Mesothelial cell of epicardium (in vitro differentiated cells): ENCODE data around the gene MED7. TPM values are rescaled to one million over a fixed set of nuclear protein-coding genes. Genes with fewer than 3 reads are reported as not detected.

Experiments
- DNase-seq, 2 experiments: peaks; one replicate each; pipeline ENCODE4 v3.0.0; 2021; ENCODE audit warnings: low spot score in 2 of 2; ENCODE audit not compliant: unreplicated experiment in 2 of 2
- H3K27ac Mint-ChIP-seq: 2 replicates; pipeline ENCODE4 v1.8.0; 2021; ENCODE audit warnings: mixed read lengths
- H3K27me3 Mint-ChIP-seq: 2 replicates; pipeline ENCODE4 v1.8.0; 2021; ENCODE audit warnings: low read depth, mixed read lengths
- H3K36me3 Mint-ChIP-seq: 2 replicates; pipeline ENCODE4 v1.8.0; 2021; ENCODE audit warnings: mixed read lengths
- H3K4me1 Mint-ChIP-seq: 2 replicates; pipeline ENCODE4 v1.8.0; 2021; ENCODE audit warnings: mixed read lengths
- H3K4me3 Mint-ChIP-seq: 2 replicates; pipeline ENCODE4 v1.8.0; 2021; ENCODE audit warnings: mild to moderate bottlenecking, moderate library complexity, mixed read lengths
- H3K9me3 Mint-ChIP-seq: 2 replicates; pipeline ENCODE4 v1.8.0; 2021; ENCODE audit warnings: mixed read lengths
- CTCF ChIP-seq: fragments of 200-600 bp; sonication (generic); IDR thresholded peaks from one replicate; pipeline ENCODE4 v1.5.0; 2021; ENCODE audit warnings: antibody characterized with exemption; ENCODE audit not compliant: unreplicated experiment
- total RNA-seq: library from RNA; stranded (reverse); gene quantifications from 3 replicates; pipeline ENCODE4 v1.2.1, GENCODE V29; 2021

MED7 gene
- total RNA-seq, 1 donor from 2014 or later: 9.8 TPM

- Mint-ChIP-seq H3K4me3 (no peak overlapping the region), H3K27me3 (peaks cover 36% of the 10 kb centered on the region), H3K9me3 (peaks cover 14% of the 10 kb centered on the region)
These were observed 32.5 kb upstream of the MED7 start for GRCh38 chr5:157175071-157175612.

GRCh38 chr5:157172403-157172802, 29.7 kb upstream of the MED7 start:
- H3K4me1 Mint-ChIP-seq: no peaks in the 10 kb centered on the region
- DNase-seq: no peak
- H3K27ac Mint-ChIP-seq: no peak overlapping the region
- TF ChIP-seq CTCF: no peak
- H3K27me3 Mint-ChIP-seq: peaks cover 14% of the 10 kb centered on the region
- no peaks in the 10 kb centered on the region for H3K36me3 Mint-ChIP-seq
- peaks cover 18% of the 10 kb centered on the region for H3K9me3 Mint-ChIP-seq
- H3K4me3 Mint-ChIP-seq: no peak overlapping the region

More at GRCh38 chr5:157175071-157175612, 32.5 kb upstream of the MED7 start:
- Mint-ChIP-seq H3K36me3 (no peaks in the 10 kb centered on the region), H3K27ac (no peak overlapping the region), H3K4me1 (no peaks in the 10 kb centered on the region)
- no peak for DNase-seq
- no peak for TF ChIP-seq CTCF

- Mint-ChIP-seq H3K36me3 (no peaks in the 10 kb centered on the region), H3K9me3 (peaks cover 18% of the 10 kb centered on the region), H3K4me1 (no peaks in the 10 kb centered on the region), H3K27me3 (peaks cover 17% of the 10 kb centered on the region), H3K4me3 (no peak overlapping the region), H3K27ac (no peak overlapping the region)
- TF ChIP-seq CTCF: no peak
- no peak for DNase-seq
These were observed 25.6 kb upstream of the MED7 start for GRCh38 chr5:157168286-157168685.

- Mint-ChIP-seq H3K27ac (no peak overlapping the region), H3K4me1 (no peaks in the 10 kb centered on the region), H3K4me3 (no peak overlapping the region), H3K27me3 (peaks cover 22% of the 10 kb centered on the region), H3K36me3 (no peaks in the 10 kb centered on the region), H3K9me3 (peaks cover 18% of the 10 kb centered on the region)
- TF ChIP-seq CTCF: no peak
- no peak for DNase-seq
These were observed 24.6 kb upstream of the MED7 start for GRCh38 chr5:157167214-157167621.

- TF ChIP-seq CTCF: no peak
- Mint-ChIP-seq H3K4me3 (no peak within 1 kb of the TSS), H3K36me3 (no peaks in the 10 kb centered on the region), H3K9me3 (peaks cover 18% of the 10 kb centered on the region), H3K27ac (no peak within 1 kb of the TSS), H3K4me1 (no peaks in the 10 kb centered on the region), H3K27me3 (peaks cover 22% of the 10 kb centered on the region)
- no peak for DNase-seq
These were observed 23.8 kb upstream of the MED7 start, which contains the start of gene GARIN3 for GRCh38 chr5:157166214-157167213. Gene GARIN3 (minus strand): TSS chr5:157166264. CDS start chr5:157166168, 96 bp downstream.
